ENCODE results near the gene NAT8L. TPM values are rescaled to one million over a fixed set of nuclear protein-coding genes. Genes with fewer than 3 reads are reported as not detected.

Gene NAT8L
- total RNA-seq, 2 donors from 2014 or later: 0.06 to 0.25 TPM

DNA sequence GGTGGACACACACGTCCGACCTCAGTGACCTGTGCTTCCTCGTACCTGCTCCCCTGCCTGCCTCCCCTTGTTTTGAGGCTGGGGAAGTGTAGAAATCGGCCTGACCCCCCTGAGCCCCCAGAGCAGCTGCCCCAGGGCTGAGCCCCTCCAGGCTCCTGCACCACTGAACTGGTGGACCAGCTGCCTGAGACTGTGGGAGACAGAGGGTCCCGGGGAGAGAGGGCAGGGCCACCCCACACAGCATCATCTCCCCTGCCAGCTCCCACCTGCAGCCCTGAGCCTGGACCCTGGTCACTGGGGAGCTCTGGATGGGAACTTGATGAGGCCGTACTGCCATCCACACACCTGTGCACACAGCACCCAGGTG, 15.0 kb upstream of the NAT8L start:
- DNase-seq (no peak), ATAC-seq (no peak)
- intact Hi-C loops (cut with DNase I, micrococcal nuclease): no loop called here

GRCh38 chr4:2044542-2045517, 14.3 kb upstream of the NAT8L start:
- no peak for DNase-seq
- no peak for ATAC-seq
- intact Hi-C loops (cut with DNase I, micrococcal nuclease): no loop called here

DNA sequence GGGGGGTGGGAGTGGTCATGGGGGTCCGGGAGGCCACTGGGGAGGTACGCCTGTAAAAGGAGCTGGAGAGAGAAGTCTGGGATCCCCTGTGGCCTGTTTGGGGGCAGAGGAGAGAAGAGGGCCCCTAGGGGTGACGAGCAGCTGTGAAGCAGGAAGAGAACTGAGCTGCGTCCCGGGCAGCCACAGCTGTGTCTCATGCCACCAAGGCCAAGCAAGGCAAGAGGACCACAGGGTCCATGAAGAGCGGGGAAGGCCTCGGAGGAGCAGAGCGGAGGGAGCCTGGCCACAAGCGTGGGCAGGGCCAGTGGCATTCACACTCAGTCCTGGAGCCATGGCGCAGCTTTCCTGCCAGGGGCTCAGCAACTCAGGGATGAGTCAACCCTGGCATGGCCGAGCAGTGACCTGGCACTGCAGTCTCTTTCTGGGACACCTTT, 13.6 kb upstream of the NAT8L start:
- DNase-seq: no peak
- ATAC-seq: no peak
- intact Hi-C loops (cut with DNase I, micrococcal nuclease): no loop called here

- ATAC-seq (no peak), DNase-seq (no peak)
- intact Hi-C loops (cut with DNase I, micrococcal nuclease): no loop called here
Measured at GRCh38 chr4:2046031-2046961, 12.8 kb upstream of the NAT8L start.

DNA sequence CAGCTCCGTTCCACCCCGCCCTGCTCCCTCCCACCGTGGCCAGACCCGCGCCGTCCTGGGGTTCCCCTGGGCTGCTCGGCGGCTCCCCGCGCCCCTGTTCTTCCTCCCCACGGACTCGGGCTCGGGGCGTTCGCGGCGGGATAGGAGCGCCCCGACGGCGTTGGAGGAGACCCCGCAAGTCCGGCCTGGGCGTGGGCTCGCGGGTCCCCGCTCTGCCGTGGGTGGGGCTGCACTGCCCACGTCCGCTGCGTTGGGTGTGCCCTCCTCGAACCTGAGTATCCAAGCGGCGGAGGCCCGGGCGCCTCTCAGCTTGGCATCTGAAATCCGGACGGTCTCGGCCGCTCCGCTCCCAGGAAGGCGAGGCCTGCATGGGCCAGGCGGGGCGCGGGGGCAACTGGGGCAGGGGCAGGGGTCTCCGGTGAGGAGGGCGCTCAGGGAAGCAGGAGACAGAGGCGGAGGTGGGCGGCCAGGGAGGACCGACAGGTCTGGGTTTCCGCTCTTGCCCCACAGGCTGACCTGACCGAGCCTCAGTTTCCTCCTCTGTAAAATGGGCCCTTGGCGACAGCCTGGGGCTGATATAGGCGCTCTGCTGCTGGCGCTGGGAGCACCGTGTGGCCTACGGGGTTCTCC, 12.0 kb upstream of the NAT8L start:
- ATAC-seq: no peak
- DNase-seq: no peak
- intact Hi-C loops (cut with DNase I, micrococcal nuclease): no loop called here

DNA sequence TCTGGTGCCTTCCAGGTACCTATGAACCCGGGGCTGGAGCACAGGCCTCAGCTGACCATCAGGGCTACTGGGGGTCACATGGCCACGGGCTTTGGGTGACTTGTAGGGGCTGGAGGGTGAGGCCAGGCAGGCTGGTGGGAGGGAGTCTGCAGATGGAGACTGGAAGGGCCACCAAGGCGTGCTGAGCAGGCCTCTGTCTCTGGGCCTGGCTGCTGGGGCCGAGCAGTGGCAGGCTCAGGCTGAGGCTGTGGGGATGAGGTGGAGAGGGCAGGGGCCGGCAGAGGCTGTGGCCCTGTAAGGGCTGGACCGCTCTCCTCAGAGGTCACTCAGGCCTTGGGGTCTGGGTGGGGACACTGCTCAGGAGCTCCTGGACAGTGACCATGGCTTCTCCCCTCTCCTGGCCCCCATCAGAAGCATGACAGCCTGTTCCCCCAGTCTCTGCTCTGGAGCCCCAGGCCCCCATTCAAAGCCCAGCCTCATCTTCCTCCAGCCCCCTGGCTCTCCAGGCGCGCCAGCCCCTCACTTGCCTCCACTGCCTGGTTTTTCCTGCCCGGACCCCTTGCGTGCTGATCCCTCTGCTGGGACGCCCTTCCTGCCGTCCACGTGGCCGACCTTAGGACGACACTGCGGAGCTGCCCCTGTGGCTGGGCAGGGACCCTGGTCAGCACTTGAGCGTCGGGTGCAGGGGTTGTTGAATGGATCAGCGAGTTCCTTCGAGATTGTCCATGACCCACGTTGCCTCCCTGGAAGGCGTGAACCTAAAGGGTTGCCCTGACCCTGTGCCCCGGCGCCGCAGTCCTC, 11.1 kb upstream of the NAT8L start:
- DNase-seq (no peak), ATAC-seq (no peak)
- intact Hi-C loops (cut with DNase I, micrococcal nuclease): no loop called here

GRCh38 chr4:2048831-2049230, 10.3 kb upstream of the NAT8L start:
- ATAC-seq (no peak), DNase-seq (no peak)
- intact Hi-C loops (cut with DNase I, micrococcal nuclease): no loop called here

DNA sequence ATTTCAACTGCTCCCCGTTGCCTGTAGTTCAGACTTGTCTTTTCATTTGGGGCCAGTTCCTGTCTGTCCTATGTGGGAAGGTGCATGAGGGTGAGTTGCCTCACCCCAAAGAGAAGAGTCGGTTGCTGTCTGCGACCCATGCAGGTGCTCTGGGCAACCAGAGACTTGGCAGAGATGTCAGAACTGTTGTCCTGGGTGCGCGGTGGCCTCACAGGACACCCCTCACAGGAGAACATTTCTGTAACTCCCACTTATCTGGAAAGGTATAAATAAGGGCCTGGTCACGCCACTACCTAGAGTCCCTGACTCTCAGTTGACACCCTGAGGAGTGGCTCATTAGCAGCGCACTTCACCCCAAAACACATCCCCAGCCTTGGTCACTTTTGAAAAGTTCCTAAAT, 9.7 kb upstream of the NAT8L start:
- no peak for ATAC-seq
- DNase-seq: no peak
- intact Hi-C loops (cut with DNase I, micrococcal nuclease): no loop called here

- peak in 1 of 2 donors; percentile 10 for DNase-seq
- intact Hi-C loops (cut with DNase I, micrococcal nuclease): no loop called here
- no peak for ATAC-seq
Measured at GRCh38 chr4:2049811-2050210, 9.3 kb upstream of the NAT8L start.

DNA sequence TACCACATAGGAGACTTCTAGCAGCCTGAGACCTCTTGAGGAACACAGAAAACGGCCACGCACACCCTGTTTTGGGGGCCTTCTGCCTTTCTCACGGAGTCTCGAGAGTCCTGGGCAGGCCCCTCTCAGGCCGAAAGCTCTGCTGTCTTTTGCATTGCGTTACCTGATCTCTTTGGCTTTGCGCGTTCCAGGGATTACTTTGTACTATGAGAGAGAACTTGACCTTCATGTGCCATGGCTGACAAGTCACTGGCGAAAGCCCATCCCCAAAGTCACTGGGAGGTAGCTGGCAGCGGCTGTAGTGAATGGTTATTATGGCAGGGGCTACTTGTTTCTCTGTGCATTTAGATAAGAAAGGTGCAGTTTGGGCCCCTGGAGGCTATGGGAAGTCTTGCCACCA, 8.0 kb upstream of the NAT8L start:
- intact Hi-C loops (cut with DNase I, micrococcal nuclease): no loop called here
- DNase-seq: peak in 1 of 2 donors; percentile 6
- ATAC-seq: no peak

- no peak for ATAC-seq
- intact Hi-C loops (cut with DNase I, micrococcal nuclease): no loop called here
- no peak for DNase-seq
Measured at GRCh38 chr4:2054217-2054616, 4.9 kb upstream of the NAT8L start.

- intact Hi-C loops (cut with DNase I, micrococcal nuclease): no loop called here
- ATAC-seq (no peak), DNase-seq (no peak)
Measured at GRCh38 chr4:2057382-2058065, 1.6 kb upstream of the NAT8L start.

- ATAC-seq (no peak), DNase-seq (no peak)
- intact Hi-C loops (cut with DNase I, micrococcal nuclease): no loop called here
Measured at GRCh38 chr4:2058264-2059045, 672 bp upstream of the NAT8L start.

DNA sequence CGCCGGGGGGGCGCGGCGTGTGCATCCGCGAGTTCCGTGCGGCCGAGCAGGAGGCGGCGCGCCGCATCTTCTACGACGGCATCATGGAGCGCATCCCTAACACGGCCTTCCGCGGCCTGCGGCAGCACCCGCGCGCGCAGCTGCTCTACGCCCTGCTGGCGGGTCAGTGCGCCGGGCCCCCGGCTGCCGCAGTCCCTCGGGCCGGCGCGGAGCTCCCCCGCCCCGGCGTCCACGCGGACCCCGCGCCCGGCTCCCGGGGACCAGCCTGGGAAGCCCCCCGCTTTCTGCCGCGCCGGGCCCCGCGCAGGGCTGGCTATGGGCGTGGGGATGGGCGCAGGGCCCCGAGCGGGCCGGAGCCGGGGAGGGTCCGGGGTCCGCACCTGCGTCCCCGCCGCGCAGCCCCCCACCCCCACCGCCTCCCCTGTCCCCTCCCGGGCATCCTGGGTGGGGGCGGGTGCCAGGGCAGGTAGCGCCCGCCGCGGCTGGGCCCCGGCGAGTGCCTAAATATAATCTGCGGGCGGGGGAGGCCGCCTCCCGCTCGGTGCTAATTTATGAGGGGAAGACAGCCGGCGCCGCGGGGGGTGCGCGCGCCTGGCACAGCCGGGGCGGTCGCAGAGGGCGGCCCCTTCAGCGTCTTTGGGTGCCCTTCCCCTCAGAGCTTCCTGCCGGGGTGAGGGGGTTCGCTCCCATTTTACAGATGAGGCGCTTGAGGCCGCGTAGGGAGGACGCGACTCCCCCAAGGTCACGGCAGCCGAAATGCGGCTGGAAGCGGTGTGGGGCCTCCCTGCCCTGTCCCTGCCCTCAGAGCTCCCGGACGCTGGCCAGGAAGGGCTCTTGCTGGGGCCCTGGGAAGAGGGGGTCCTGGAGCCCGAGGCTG, 837 bp downstream of the NAT8L start:
- intact Hi-C loops (cut with DNase I, micrococcal nuclease): no loop called here
- no peak for DNase-seq
- no peak for ATAC-seq

DNA sequence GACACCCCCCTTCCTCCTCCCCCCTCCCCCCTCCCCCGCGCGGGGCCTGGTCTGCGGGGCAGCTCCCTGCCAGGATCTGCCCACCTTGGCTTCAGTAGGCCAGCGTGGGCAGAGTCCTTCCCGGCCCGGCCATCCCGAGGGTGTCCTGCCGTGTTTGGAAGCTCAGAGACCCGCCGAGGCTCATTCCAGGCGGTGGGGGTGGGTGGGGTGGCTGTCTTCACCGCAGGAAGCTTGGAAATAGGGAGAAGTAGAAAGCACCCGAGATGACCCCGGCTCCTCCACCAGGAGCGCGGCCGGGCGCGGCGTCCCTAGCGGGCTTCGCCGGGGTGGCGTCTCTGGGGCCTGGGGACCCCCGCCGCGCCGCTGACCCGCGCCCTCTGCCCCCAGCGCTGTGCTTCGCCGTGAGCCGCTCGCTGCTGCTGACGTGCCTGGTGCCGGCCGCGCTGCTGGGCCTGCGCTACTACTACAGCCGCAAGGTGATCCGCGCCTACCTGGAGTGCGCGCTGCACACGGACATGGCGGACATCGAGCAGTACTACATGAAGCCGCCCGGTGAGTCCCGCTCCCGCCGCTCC, 1.6 kb downstream of the NAT8L start:
- intact Hi-C loops (cut with DNase I, micrococcal nuclease): no loop called here
- ATAC-seq (peak; percentile 66), DNase-seq (peak in 1 of 2 donors; percentile 39)
